Measurements from ENCODE around the gene BOC. TPM values are rescaled to one million over a fixed set of nuclear protein-coding genes. Genes with fewer than 3 reads are reported as not detected.

The BOC gene
- total RNA-seq, 1 donor from 2014 or later = 0.33 TPM

GRCh38 chr3:113210604-113211329 is 590 bp upstream of the BOC start:
- Mint-ChIP-seq H3K27ac (no peak overlapping the region), H3K36me3 (ENCODE audit: low read depth) (no peaks in the 10 kb centered on the region), H3K9me3 (no peaks in the 10 kb centered on the region), H3K4me1 (peaks cover 17% of the 10 kb centered on the region), H3K27me3 (peaks cover 69% of the 10 kb centered on the region), H3K4me3 (peak overlapping the region; percentile 69)
- no peak for ATAC-seq (ENCODE audit: low read depth)
- no peak for DNase-seq
- intact Hi-C loops (cut with micrococcal nuclease) = no loop called here
- ChIA-PET CTCF (no interaction called here), POLR2A (interaction anchor here (0.7 kb wide), 1 partner anchor 13 kb away, joined by 5 read pairs; no protein-coding TSS in a partner anchor)
- no peak for TF ChIP-seq CTCF (IDR thresholded peaks at IDR 0.05)

- ChIA-PET CTCF (no interaction called here), POLR2A (no interaction called here)
- H3K27ac Mint-ChIP-seq = no peak overlapping the region
- no peaks in the 10 kb centered on the region for H3K36me3 Mint-ChIP-seq (ENCODE audit: low read depth)
- peaks cover 17% of the 10 kb centered on the region for H3K4me1 Mint-ChIP-seq
- H3K9me3 Mint-ChIP-seq = no peaks in the 10 kb centered on the region
- intact Hi-C loops (cut with micrococcal nuclease) = no loop called here
- DNase-seq = no peak
- no peak for TF ChIP-seq CTCF (IDR thresholded peaks at IDR 0.05)
- peaks cover 64% of the 10 kb centered on the region for H3K27me3 Mint-ChIP-seq
- H3K4me3 Mint-ChIP-seq = peak overlapping the region; percentile 80
- ATAC-seq (ENCODE audit: low read depth) = peak; percentile 34
These were observed 940 bp downstream of the BOC start for GRCh38 chr3:113212150-113212843.

GRCh38 chr3:113212844-113213375 is 1.6 kb downstream of the BOC start:
- DNase-seq (no peak), ATAC-seq (ENCODE audit: low read depth) (no peak)
- H3K4me3 Mint-ChIP-seq = peak overlapping the region; percentile 80
- H3K4me1 Mint-ChIP-seq = peaks cover 17% of the 10 kb centered on the region
- intact Hi-C loops (cut with micrococcal nuclease) = no loop called here
- ChIA-PET POLR2A (no interaction called here), CTCF (no interaction called here)
- no peaks in the 10 kb centered on the region for H3K9me3 Mint-ChIP-seq
- H3K27ac Mint-ChIP-seq = no peak overlapping the region
- TF ChIP-seq CTCF (IDR thresholded peaks at IDR 0.05) = no peak
- H3K36me3 Mint-ChIP-seq (ENCODE audit: low read depth) = no peaks in the 10 kb centered on the region
- H3K27me3 Mint-ChIP-seq = peaks cover 62% of the 10 kb centered on the region

GRCh38 chr3:113213896-113214587 is 2.7 kb downstream of the BOC start:
- DNase-seq (no peak), ATAC-seq (ENCODE audit: low read depth) (no peak)
- peaks cover 54% of the 10 kb centered on the region for H3K27me3 Mint-ChIP-seq
- no peak for TF ChIP-seq CTCF (IDR thresholded peaks at IDR 0.05)
- POLR2A ChIA-PET = no interaction called here
- H3K4me3 Mint-ChIP-seq = no peak overlapping the region
- H3K4me1 Mint-ChIP-seq = peaks cover 17% of the 10 kb centered on the region
- H3K36me3 Mint-ChIP-seq (ENCODE audit: low read depth) = no peaks in the 10 kb centered on the region
- intact Hi-C loops (cut with micrococcal nuclease) = no loop called here
- H3K9me3 Mint-ChIP-seq = no peaks in the 10 kb centered on the region
- CTCF ChIA-PET = no interaction called here
- H3K27ac Mint-ChIP-seq = no peak overlapping the region

Data from activated B cell treated with CpG ODN at 0.5 μM for 24 hours (primary cell).